ENCODE data around the gene HNRNPA2B1.

- TF ChIP-seq POLR2AphosphoS5 (IDR thresholded peaks at IDR 0.05) (no peak), CTCF (IDR thresholded peaks at IDR 0.05) (no peak)
These were observed 44.8 kb downstream of the HNRNPA2B1 start for GRCh38 chr7:26155531-26156375.

Data from upper lobe of left lung (tissue), 4 donors.